Measurements from ENCODE around the gene TEX2.

The TEX2 gene

DNA sequence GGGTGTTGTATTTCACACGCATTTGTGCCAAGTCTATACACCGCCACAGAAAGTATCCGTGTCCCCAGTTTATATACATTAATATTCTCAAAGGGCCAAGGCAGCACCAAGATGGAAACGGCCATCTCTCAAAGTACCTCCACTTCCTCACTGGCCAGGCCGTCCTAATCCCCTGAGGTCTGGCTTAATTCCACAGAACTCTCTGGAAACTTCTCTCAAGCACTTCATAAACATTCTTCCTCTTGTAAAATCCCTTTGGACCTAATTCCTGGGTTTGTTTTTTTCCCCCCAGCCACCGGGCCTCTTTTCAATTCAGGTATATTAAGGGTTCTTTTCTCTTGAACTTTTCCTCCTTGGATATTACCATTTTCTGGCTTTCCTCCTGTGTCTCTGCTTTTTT is 128.1 kb downstream of the TEX2 start:
- no peak for DNase-seq (ENCODE audit: low read depth, low spot score)
- in situ Hi-C loops (cut with HindIII; ENCODE audit: low sequenced_read_pairs) = no loop called here
- no peak overlapping the region for H3K4me3 ChIP-seq (ENCODE audit: low read depth, low read length)
- TF ChIP-seq, protein P1, sequence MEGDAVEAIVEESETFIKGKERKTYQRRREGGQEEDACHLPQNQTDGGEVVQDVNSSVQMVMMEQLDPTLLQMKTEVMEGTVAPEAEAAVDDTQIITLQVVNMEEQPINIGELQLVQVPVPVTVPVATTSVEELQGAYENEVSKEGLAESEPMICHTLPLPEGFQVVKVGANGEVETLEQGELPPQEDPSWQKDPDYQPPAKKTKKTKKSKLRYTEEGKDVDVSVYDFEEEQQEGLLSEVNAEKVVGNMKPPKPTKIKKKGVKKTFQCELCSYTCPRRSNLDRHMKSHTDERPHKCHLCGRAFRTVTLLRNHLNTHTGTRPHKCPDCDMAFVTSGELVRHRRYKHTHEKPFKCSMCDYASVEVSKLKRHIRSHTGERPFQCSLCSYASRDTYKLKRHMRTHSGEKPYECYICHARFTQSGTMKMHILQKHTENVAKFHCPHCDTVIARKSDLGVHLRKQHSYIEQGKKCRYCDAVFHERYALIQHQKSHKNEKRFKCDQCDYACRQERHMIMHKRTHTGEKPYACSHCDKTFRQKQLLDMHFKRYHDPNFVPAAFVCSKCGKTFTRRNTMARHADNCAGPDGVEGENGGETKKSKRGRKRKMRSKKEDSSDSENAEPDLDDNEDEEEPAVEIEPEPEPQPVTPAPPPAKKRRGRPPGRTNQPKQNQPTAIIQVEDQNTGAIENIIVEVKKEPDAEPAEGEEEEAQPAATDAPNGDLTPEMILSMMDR (IDR thresholded peaks at IDR 0.05; ENCODE audit: low read depth, low read length) = no peak

- no peak overlapping the region for H3K4me3 ChIP-seq (ENCODE audit: low read depth, low read length)
- no peak for DNase-seq (ENCODE audit: low read depth, low spot score)
- TF ChIP-seq, protein P1 (IDR thresholded peaks at IDR 0.05; ENCODE audit: low read depth, low read length) = no peak
- in situ Hi-C loops (cut with HindIII; ENCODE audit: low sequenced_read_pairs) = no loop called here
These were observed 128.7 kb downstream of the TEX2 start for GRCh38 chr17:64134216-64134970.

- H3K4me3 ChIP-seq (ENCODE audit: low read depth, low read length) = no peak overlapping the region
- in situ Hi-C loops (cut with HindIII; ENCODE audit: low sequenced_read_pairs) = no loop called here
- TF ChIP-seq, protein P1 (IDR thresholded peaks at IDR 0.05; ENCODE audit: low read depth, low read length) = peak; percentile 51
- DNase-seq (ENCODE audit: low read depth, low spot score) = peak; percentile 70
These were observed 129.4 kb downstream of the TEX2 start for GRCh38 chr17:64133546-64134215.

DNA sequence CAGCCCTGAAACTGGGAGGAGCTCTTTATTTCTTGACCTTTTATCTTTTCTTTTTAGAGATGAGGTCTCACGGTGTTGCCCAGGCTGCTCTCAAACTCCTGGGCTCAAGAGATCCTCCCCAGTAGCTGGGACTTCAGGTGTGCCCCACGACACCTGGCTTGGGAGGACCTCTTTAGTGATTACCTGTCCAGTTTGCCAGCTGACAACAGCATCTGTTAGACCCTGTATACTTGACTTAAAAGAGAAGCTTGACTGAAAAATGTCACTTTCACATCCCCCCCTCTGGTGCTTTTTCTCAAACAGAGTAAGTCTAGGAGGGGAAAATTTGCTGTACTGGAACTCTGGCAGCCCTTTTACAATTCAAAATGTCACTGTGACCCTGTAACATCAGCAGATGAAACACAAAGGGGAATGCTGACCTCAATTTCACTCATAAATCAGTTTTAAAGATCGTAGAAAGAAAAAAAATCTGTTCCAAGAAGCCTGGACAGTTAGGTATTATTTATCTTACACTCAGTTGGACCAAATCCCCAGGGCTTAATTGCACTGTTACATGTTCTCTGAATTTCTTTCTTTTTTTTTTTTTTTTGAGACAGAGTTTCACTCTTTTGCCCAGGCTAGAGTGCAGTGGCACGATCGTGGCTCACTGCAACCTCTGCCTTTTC is 131.3 kb downstream of the TEX2 start:
- DNase-seq (ENCODE audit: low read depth, low spot score) = no peak
- in situ Hi-C loops (cut with HindIII; ENCODE audit: low sequenced_read_pairs) = no loop called here
- TF ChIP-seq, protein P1 (IDR thresholded peaks at IDR 0.05; ENCODE audit: low read depth, low read length) = no peak
- no peak overlapping the region for H3K4me3 ChIP-seq (ENCODE audit: low read depth, low read length)

DNA sequence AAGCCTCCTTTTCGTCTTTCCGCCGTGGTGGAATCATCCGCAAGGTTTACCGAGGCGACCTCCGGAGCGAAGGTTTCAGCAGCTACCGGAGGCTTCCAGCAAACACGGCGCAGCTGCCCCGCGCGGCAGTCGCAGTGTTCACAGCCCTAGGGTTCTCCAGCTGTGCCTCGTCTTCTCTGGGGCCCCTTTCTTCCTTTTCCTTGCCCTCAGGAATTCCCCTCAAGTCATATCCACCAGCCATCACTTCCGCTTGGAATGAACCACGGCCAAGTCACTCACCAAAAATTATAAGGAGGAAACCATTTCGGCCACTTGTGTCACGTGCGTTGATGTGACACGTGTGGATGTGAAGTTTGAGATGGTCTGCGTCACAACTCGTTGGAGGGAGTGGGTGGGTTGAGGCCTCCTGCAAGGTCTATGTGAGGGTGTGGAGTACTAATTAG is 132.5 kb downstream of the TEX2 start:
- H3K4me3 ChIP-seq (ENCODE audit: low read depth, low read length) = peak overlapping the region; percentile 46
- in situ Hi-C loops (cut with HindIII; ENCODE audit: low sequenced_read_pairs) = no loop called here
- TF ChIP-seq, protein P1 (IDR thresholded peaks at IDR 0.05; ENCODE audit: low read depth, low read length) = no peak
- no peak for DNase-seq (ENCODE audit: low read depth, low spot score)

- TF ChIP-seq, protein P1 (IDR thresholded peaks at IDR 0.05; ENCODE audit: low read depth, low read length) = no peak
- peak within 1 kb of the TSS; percentile 59 for H3K4me3 ChIP-seq (ENCODE audit: low read depth, low read length)
- peak; percentile 96 for DNase-seq (ENCODE audit: low read depth, low spot score)
- in situ Hi-C loops (cut with HindIII; ENCODE audit: low sequenced_read_pairs) = no loop called here
These were observed 133.1 kb downstream of the TEX2 start, which contains the start of gene ERN1 for GRCh38 chr17:64129765-64130558. TSS of gene ERN1 (minus strand) at chr17:64130144. CDS start at chr17:64130029, 115 bp downstream.

Measured in astrocyte of the spinal cord (primary cell).